Mesenchymal stem cell (in vitro differentiated cells and primary cell): ENCODE results near the gene SLC35D1. TPM values are rescaled to one million over a fixed set of nuclear protein-coding genes. Genes with fewer than 3 reads are reported as not detected.
A peak's percentile ranks its signal among the peaks of the same experiment; 100 is the strongest.

ENCODE experiments used
- DNase-seq: peaks from one replicate; pipeline ENCODE4 v3.0.0-alpha.2; 2013
- H2AFZ ChIP-seq: one replicate; pipeline ENCODE4 v1.6.1; 2013; ENCODE audit warnings: low read depth, mild to moderate bottlenecking, control low read depth, inconsistent platforms, low read length, moderate library complexity
- H2AK5ac ChIP-seq: 2 replicates; pipeline ENCODE4 v1.6.1; 2013; ENCODE audit warnings: low read length, moderate library complexity, mild to moderate bottlenecking, inconsistent platforms; ENCODE audit not compliant: severe bottlenecking
- H2BK120ac ChIP-seq: one replicate; pipeline ENCODE4 v1.6.1; 2013; ENCODE audit warnings: low read depth, mild to moderate bottlenecking, inconsistent platforms, low read length, moderate library complexity
- H2BK12ac ChIP-seq, 2 experiments: one replicate each; pipeline ENCODE4 v1.6.1; 2013; ENCODE audit warnings: inconsistent platforms in 2 of 2, low read length in 2 of 2, mild to moderate bottlenecking in 2 of 2, moderate library complexity in 2 of 2, control low read depth in 1 of 2
- H2BK15ac ChIP-seq: one replicate; pipeline ENCODE4 v1.6.1; 2013; ENCODE audit warnings: mild to moderate bottlenecking, low read depth, inconsistent platforms; ENCODE audit not compliant: poor library complexity, severe bottlenecking
- H2BK5ac ChIP-seq: 2 replicates; pipeline ENCODE4 v1.6.1; 2013; ENCODE audit warnings: low read depth, mild to moderate bottlenecking, low read length, control low read depth, inconsistent platforms; ENCODE audit not compliant: poor library complexity, severe bottlenecking
- H3K14ac ChIP-seq, 2 experiments: one replicate each; pipeline ENCODE4 v1.6.1; 2013; ENCODE audit warnings: inconsistent platforms in 2 of 2, low read length in 2 of 2, control low read depth in 1 of 2, mild to moderate bottlenecking in 1 of 2, moderate library complexity in 1 of 2
- H3K18ac ChIP-seq, 2 experiments: one replicate each; pipeline ENCODE4 v1.6.1; 2013; ENCODE audit warnings: inconsistent platforms in 2 of 2, low read length in 2 of 2, control low read depth in 1 of 2, low read depth in 1 of 2, mild to moderate bottlenecking in 1 of 2
- H3K23ac ChIP-seq, 2 experiments: one replicate each; pipeline ENCODE4 v1.6.1; 2013; ENCODE audit warnings: inconsistent platforms in 2 of 2, low read length in 2 of 2, mild to moderate bottlenecking in 2 of 2, moderate library complexity in 2 of 2, control low read depth in 1 of 2
- H3K27ac ChIP-seq: 2 replicates; pipeline ENCODE4 v1.5.1; 2013; ENCODE audit warnings: mild to moderate bottlenecking, moderate library complexity, low read length, control low read depth, inconsistent platforms; ENCODE audit not compliant: poor library complexity, severe bottlenecking
- H3K27me3 ChIP-seq, 2 experiments: 2 replicates each; pipeline versions ENCODE4 v1.6.1 to v1.7.0; 2013; ENCODE audit warnings: low read length in 2 of 2, mild to moderate bottlenecking in 2 of 2, moderate library complexity in 2 of 2, control low read depth in 1 of 2, inconsistent platforms in 1 of 2; ENCODE audit not compliant: control insufficient read depth in 1 of 2, insufficient read depth in 1 of 2
- H3K36me3 ChIP-seq, 2 experiments: 2 replicates each; pipeline versions ENCODE4 v1.6.1 to v1.7.0; 2013; ENCODE audit warnings: low read length in 2 of 2, control low read depth in 1 of 2, inconsistent platforms in 1 of 2, low read depth in 1 of 2, mild to moderate bottlenecking in 1 of 2; ENCODE audit not compliant: insufficient read depth in 2 of 2, control insufficient read depth in 1 of 2
- H3K4ac ChIP-seq, 2 experiments: one replicate each; pipeline ENCODE4 v1.6.1; 2013; ENCODE audit warnings: inconsistent platforms in 2 of 2, low read length in 2 of 2, mild to moderate bottlenecking in 2 of 2, moderate library complexity in 2 of 2, control low read depth in 1 of 2, low read depth in 1 of 2
- H3K4me1 ChIP-seq: 2 replicates; pipeline ENCODE4 v1.6.1; 2013; ENCODE audit warnings: low read depth, low read length, control low read depth; ENCODE audit not compliant: control insufficient read depth, insufficient read depth
- H3K4me2 ChIP-seq: 2 replicates; pipeline ENCODE4 v1.6.1; 2013; ENCODE audit warnings: low read length, mild to moderate bottlenecking, inconsistent platforms; ENCODE audit not compliant: poor library complexity, severe bottlenecking
- H3K4me3 ChIP-seq, 2 experiments: 2 replicates each; pipeline versions ENCODE4 v1.5.1 to v1.7.0; 2013; ENCODE audit warnings: low read length in 2 of 2, mild to moderate bottlenecking in 2 of 2, control low read depth in 1 of 2, low read depth in 1 of 2; ENCODE audit not compliant: insufficient read depth in 1 of 2
- H3K79me1 ChIP-seq: replicated peaks from 2 replicates; pipeline ENCODE4 v1.6.1; 2013; ENCODE audit warnings: mild to moderate bottlenecking, control low read depth, low read length, inconsistent platforms; ENCODE audit not compliant: poor library complexity, severe bottlenecking
- H3K9ac ChIP-seq: 2 replicates; pipeline ENCODE4 v1.7.0; 2013; ENCODE audit warnings: mild to moderate bottlenecking, low read length, moderate library complexity
- H3K9me3 ChIP-seq: 2 replicates; pipeline ENCODE4 v1.7.0; 2013; ENCODE audit warnings: mild to moderate bottlenecking, low read length; ENCODE audit not compliant: control insufficient read depth
- H4K8ac ChIP-seq: one replicate; pipeline ENCODE4 v1.6.1; 2013; ENCODE audit warnings: inconsistent platforms, mild to moderate bottlenecking, low read length, moderate library complexity
- H4K91ac ChIP-seq: one replicate; pipeline ENCODE4 v1.6.1; 2013; ENCODE audit warnings: mild to moderate bottlenecking, low read length, inconsistent platforms
- WGBS: methylation state at CpG from one replicate; pipeline ENCODE4 v1.1.7; 2013; ENCODE audit warnings: mixed read lengths; 5-methylcytosine and 5-hydroxymethylcytosine counted together
- small RNA-seq: library from polyadenylated mRNA; stranded (forward); fragments of <200 nt; extraction: miRNeasy Mini kit (QIAGEN cat#:217004); gene quantifications from one replicate; pipeline ENCODE3, GENCODE V24; 2013; ENCODE audit warnings: low read depth

SLC35D1 gene

DNA sequence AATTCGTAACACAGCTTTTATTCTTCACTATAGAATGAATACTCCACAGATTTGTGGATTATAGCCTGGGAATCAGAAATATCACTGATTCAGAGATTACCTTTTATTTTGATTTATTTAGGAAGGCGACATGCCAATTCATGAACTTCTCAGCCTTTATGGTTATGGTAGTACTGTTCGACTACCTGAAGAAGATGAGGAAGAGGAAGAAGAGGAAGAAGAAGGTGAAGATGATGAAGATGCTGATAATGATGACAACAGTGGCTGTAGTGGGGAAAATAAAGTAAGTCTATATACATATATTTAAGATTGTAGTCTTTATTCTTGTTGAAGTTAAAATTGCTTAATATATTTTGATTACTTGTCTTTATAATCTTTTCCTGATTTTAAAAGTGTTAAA, 96.0 kb downstream of the SLC35D1 start:
- DNase-seq, result no peak
- Histone ChIP-seq H3K4me1 (no peaks in the 10 kb centered on the region), H2AK5ac (no peak overlapping the region), H3K4me3 (no peak overlapping the region), H2BK12ac (no peak overlapping the region), H2BK120ac (no peak overlapping the region), H3K9me3 (no peaks in the 10 kb centered on the region), H2AFZ (no peak overlapping the region), H3K4me2 (no peak overlapping the region), H3K36me3 (peaks cover 8 to 97% of the 10 kb centered on the region in 2 experiments), H4K8ac (no peak overlapping the region), H3K79me1 (peaks cover 16% of the 10 kb centered on the region), H3K4ac (no peak overlapping the region), H3K9ac (no peak overlapping the region), H3K18ac (no peak overlapping the region), H3K14ac (no peak overlapping the region), H3K27me3 (no peaks in the 10 kb centered on the region), H3K23ac (no peak overlapping the region), H2BK15ac (no peak overlapping the region), H3K27ac (no peak overlapping the region), H2BK5ac (no peak overlapping the region), H4K91ac (no peak overlapping the region)
- WGBS, result 100% methylated on average over 2 of the region's 3 CpGs

DNA sequence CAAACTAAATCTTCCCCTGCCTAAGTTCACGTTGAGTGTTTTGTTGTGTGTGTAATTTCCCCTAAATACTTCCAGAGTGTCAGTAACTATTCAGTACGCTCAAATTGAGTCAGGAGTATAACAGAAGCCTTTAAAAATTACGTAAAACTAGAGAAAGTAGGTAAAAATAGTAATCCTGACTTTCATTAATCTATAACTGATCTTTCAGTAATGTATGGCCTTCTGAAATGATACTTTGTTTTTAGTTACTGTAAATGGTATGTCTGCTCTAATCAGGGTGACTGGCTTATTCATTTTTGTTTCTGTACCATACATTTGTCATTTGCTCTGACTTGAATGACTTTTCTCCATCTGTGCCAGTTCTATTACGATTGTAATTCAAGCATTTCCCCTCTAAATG, 99.7 kb downstream of the SLC35D1 start:
- no peak overlapping the region for H2BK12ac ChIP-seq
- DNase-seq, result no peak
- no peak overlapping the region for H3K18ac ChIP-seq
- peaks cover 4 to 96% of the 10 kb centered on the region in 2 experiments for H3K36me3 ChIP-seq
- H3K4ac ChIP-seq, result no peak overlapping the region
- H2BK15ac ChIP-seq, result no peak overlapping the region
- H2BK120ac ChIP-seq, result no peak overlapping the region
- no peak overlapping the region for H3K14ac ChIP-seq
- peaks cover 15% of the 10 kb centered on the region for H3K79me1 ChIP-seq
- no peak overlapping the region for H3K27ac ChIP-seq
- H2AFZ ChIP-seq, result no peak overlapping the region
- H2AK5ac ChIP-seq, result no peak overlapping the region
- H3K23ac ChIP-seq, result no peak overlapping the region
- no peak overlapping the region for H3K9ac ChIP-seq
- H2BK5ac ChIP-seq, result no peak overlapping the region
- H3K27me3 ChIP-seq, result no peaks in the 10 kb centered on the region
- no peak overlapping the region for H4K8ac ChIP-seq
- H3K4me2 ChIP-seq, result no peak overlapping the region
- H3K4me1 ChIP-seq, result peaks cover 2% of the 10 kb centered on the region
- H4K91ac ChIP-seq, result no peak overlapping the region
- 100% methylated on average over 1 of the region's 4 CpGs for WGBS
- H3K9me3 ChIP-seq, result no peaks in the 10 kb centered on the region
- H3K4me3 ChIP-seq, result no peak overlapping the region

- Histone ChIP-seq H3K27ac (peak overlapping the region; percentile 70), H3K9ac (no peak overlapping the region), H3K18ac (no peak overlapping the region), H3K4me2 (no peak overlapping the region), H3K27me3 (no peaks in the 10 kb centered on the region), H3K4me1 (peaks cover 3% of the 10 kb centered on the region), H2BK12ac (no peak overlapping the region), H4K91ac (no peak overlapping the region), H2AFZ (no peak overlapping the region), H2AK5ac (no peak overlapping the region), H3K4me3 (no peak overlapping the region), H3K23ac (no peak overlapping the region), H3K4ac (no peak overlapping the region), H3K14ac (no peak overlapping the region), H3K36me3 (peaks cover 6 to 97% of the 10 kb centered on the region in 2 experiments), H3K79me1 (peaks cover 18% of the 10 kb centered on the region), H2BK5ac (no peak overlapping the region), H2BK15ac (no peak overlapping the region), H3K9me3 (no peaks in the 10 kb centered on the region), H4K8ac (no peak overlapping the region), H2BK120ac (no peak overlapping the region)
- peak; percentile 75 for DNase-seq
- WGBS, result 0% methylated on average over 6 of the region's 6 CpGs
Measured at GRCh38 chr1:66951513-66951912, 102.4 kb downstream of the SLC35D1 start.

Small RNAs within 50 kb of the gene (small RNA-seq; reads per million reads assigned to genes)
- gene RF00322, result not detected
